H1 (cell line): Measurements from ENCODE around the gene KLF13. TPM values are rescaled to one million over a fixed set of nuclear protein-coding genes. Genes with fewer than 3 reads are reported as not detected.

Experiments
- CTCF ChIA-PET: fragments of 300-600 bp; sonication (Branson Sonifier 250); formaldehyde crosslinking; loops from one replicate; lab custom pipeline; 2021; ENCODE audit not compliant: partially characterized antibody; lab: Charles Lee
- POLR2A ChIA-PET: fragments of 300-600 bp; sonication (Branson Sonifier 250); formaldehyde crosslinking; loops from one replicate; lab custom pipeline; 2021; ENCODE audit warnings: inconsistent platforms; ENCODE audit not compliant: partially characterized antibody; lab: Charles Lee
- DNase-seq, 2 experiments: peaks; one replicate each; pipeline versions ENCODE4 v3.0.0 to v3.0.0-alpha.2; 2010 to 2022; ENCODE audit warnings: low spot score in 2 of 2, low read depth in 1 of 2, mixed read lengths in 1 of 2
- FAIRE-seq: peaks from 2 replicates; lab custom pipeline; 2011; peaks lifted over from hg19 to GRCh38; lab: Jason Lieb, UNC
- H2AFZ ChIP-seq: 2 replicates; pipeline ENCODE4 v1.8.1; 2012; ENCODE audit warnings: low read length, inconsistent platforms
- H2AK5ac ChIP-seq: 2 replicates; pipeline ENCODE4 v1.6.1; 2013; ENCODE audit warnings: low read depth, low read length
- H2BK120ac ChIP-seq: replicated peaks from 2 replicates; pipeline ENCODE3; 2013; ENCODE audit warnings: low read depth, low read length, inconsistent platforms
- H2BK12ac ChIP-seq: 2 replicates; pipeline ENCODE4 v1.6.1; 2013; ENCODE audit warnings: low read depth, low read length
- H2BK15ac ChIP-seq: 2 replicates; pipeline ENCODE4 v1.6.1; 2013; ENCODE audit warnings: low read length
- H2BK20ac ChIP-seq: 2 replicates; pipeline ENCODE4 v1.6.1; 2013; ENCODE audit warnings: low read length
- H2BK5ac ChIP-seq: 2 replicates; pipeline ENCODE4 v1.6.1; 2013; ENCODE audit warnings: low read depth, low read length
- H3K14ac ChIP-seq: 2 replicates; pipeline ENCODE4 v1.6.1; 2013; ENCODE audit warnings: inconsistent platforms; ENCODE audit not compliant: insufficient read length
- H3K18ac ChIP-seq: 2 replicates; pipeline ENCODE4 v1.6.1; 2013; ENCODE audit warnings: low read length; ENCODE audit errors: extremely low read depth
- H3K23ac ChIP-seq: 2 replicates; pipeline ENCODE4 v1.6.1; 2013; ENCODE audit warnings: inconsistent platforms; ENCODE audit not compliant: insufficient read length
- H3K23me2 ChIP-seq: 2 replicates; pipeline ENCODE4 v1.6.1; 2013; ENCODE audit warnings: low read depth, low read length
- H3K27ac ChIP-seq: 2 replicates; pipeline ENCODE4 v1.6.1; 2011; ENCODE audit warnings: low read depth, low read length, inconsistent platforms
- H3K27me3 ChIP-seq, 4 experiments: replicated peaks in 1 of 4; 1 replicate in 1 of 4; 2 replicates in 3 of 4; pipeline versions ENCODE4 v1.6.1 to v1.8.1; 2011 to 2013; ENCODE audit warnings: low read length in 3 of 4, mild to moderate bottlenecking in 3 of 4, inconsistent platforms in 2 of 4, mixed read lengths in 2 of 4, moderate library complexity in 1 of 4; ENCODE audit not compliant: control insufficient read depth in 3 of 4, insufficient read depth in 3 of 4; ENCODE audit errors: extremely low read depth in 1 of 4
- H3K36me3 ChIP-seq, 4 experiments: 2 replicates each; pipeline versions ENCODE4 v1.6.1 to v1.8.1; 2011 to 2013; ENCODE audit warnings: mild to moderate bottlenecking in 4 of 4, low read length in 3 of 4, moderate library complexity in 2 of 4, control low read depth in 1 of 4, inconsistent platforms in 1 of 4; ENCODE audit not compliant: insufficient read depth in 4 of 4, control insufficient read depth in 2 of 4
- H3K4ac ChIP-seq: replicated peaks from 2 replicates; pipeline ENCODE3; 2013; ENCODE audit warnings: low read length, low read depth, mixed read lengths, inconsistent platforms; ENCODE audit not compliant: insufficient read length
- H3K4me1 ChIP-seq, 4 experiments: replicated peaks in 1 of 4; 1 replicate in 1 of 4; 2 replicates in 3 of 4; pipeline versions ENCODE4 v1.6.1 to v1.8.1; 2011 to 2013; ENCODE audit warnings: low read length in 3 of 4, inconsistent platforms in 2 of 4, mixed read lengths in 1 of 4; ENCODE audit not compliant: insufficient read depth in 4 of 4, control insufficient read depth in 3 of 4
- H3K4me2 ChIP-seq, 2 experiments: 2 replicates each; pipeline versions ENCODE4 v1.6.1 to v1.8.1; 2011 to 2013; ENCODE audit warnings: low read depth in 2 of 2, low read length in 2 of 2, control low read depth in 1 of 2, inconsistent platforms in 1 of 2, mild to moderate bottlenecking in 1 of 2; ENCODE audit not compliant: insufficient read depth in 1 of 2
- H3K4me3 ChIP-seq, 4 experiments: fragments of 200-600, 300-600 bp in 1 of 4; sonication (generic), shearing (Covaris generic), sonication (Bioruptor Twin) in 1 of 4; 2 replicates each; pipeline versions ENCODE4 v1.5.1 to v1.8.1; 2011 to 2016; ENCODE audit warnings: low read length in 4 of 4, low read depth in 3 of 4, control low read depth in 2 of 4, inconsistent platforms in 2 of 4, mild to moderate bottlenecking in 2 of 4, mixed read lengths in 1 of 4, moderate library complexity in 1 of 4; ENCODE audit not compliant: insufficient read depth in 2 of 4; ENCODE audit errors: extremely low read depth in 1 of 4
- H3K56ac ChIP-seq: replicated peaks from 2 replicates; pipeline ENCODE3; 2013; ENCODE audit warnings: low read depth, mild to moderate bottlenecking, mixed read lengths, low read length, inconsistent platforms; ENCODE audit not compliant: insufficient read length
- H3K79me1 ChIP-seq: 2 replicates; pipeline ENCODE4 v1.6.1; 2013; ENCODE audit warnings: low read depth, low read length, control low read depth
- H3K79me2 ChIP-seq, 2 experiments: 2 replicates each; pipeline versions ENCODE4 v1.6.1 to v1.8.1; 2012 to 2013; ENCODE audit warnings: low read length in 2 of 2, mild to moderate bottlenecking in 2 of 2, inconsistent platforms in 1 of 2; ENCODE audit not compliant: insufficient read depth in 2 of 2, control insufficient read depth in 1 of 2
- H3K9ac ChIP-seq, 4 experiments: replicated peaks in 1 of 4; 1 replicate in 1 of 4; 2 replicates in 3 of 4; pipeline versions ENCODE4 v1.6.1 to v1.8.1; 2011 to 2013; ENCODE audit warnings: low read depth in 3 of 4, low read length in 3 of 4, control low read depth in 2 of 4, mild to moderate bottlenecking in 2 of 4, moderate library complexity in 2 of 4, inconsistent platforms in 1 of 4; ENCODE audit errors: extremely low read depth in 1 of 4
- H3K9me3 ChIP-seq, 2 experiments: 2 replicates each; pipeline versions ENCODE4 v1.6.1 to v1.8.1; 2012 to 2013; ENCODE audit warnings: mild to moderate bottlenecking in 2 of 2, moderate library complexity in 2 of 2, control low read depth in 1 of 2, inconsistent platforms in 1 of 2, low read depth in 1 of 2, low read length in 1 of 2, mixed read lengths in 1 of 2; ENCODE audit not compliant: insufficient read depth in 2 of 2
- H4K20me1 ChIP-seq, 2 experiments: replicated peaks in 1 of 2; 2 replicates each; pipeline versions ENCODE3 to v1.8.1; 2011 to 2013; ENCODE audit warnings: inconsistent platforms in 2 of 2, low read length in 2 of 2, mild to moderate bottlenecking in 1 of 2; ENCODE audit not compliant: insufficient read depth in 2 of 2, control insufficient read depth in 1 of 2
- H4K5ac ChIP-seq: 2 replicates; pipeline ENCODE4 v1.6.1; 2013; ENCODE audit warnings: low read length, low read depth, mixed read lengths, inconsistent platforms; ENCODE audit not compliant: insufficient read length
- H4K8ac ChIP-seq: 2 replicates; pipeline ENCODE4 v1.8.0; 2013; ENCODE audit warnings: mild to moderate bottlenecking, moderate library complexity, low read length, inconsistent platforms; ENCODE audit not compliant: insufficient read depth; ENCODE audit errors: extremely low read depth
- H4K91ac ChIP-seq: replicated peaks from 2 replicates; pipeline ENCODE3; 2013; ENCODE audit warnings: low read length, mixed read lengths, inconsistent platforms; ENCODE audit not compliant: insufficient read length
- BACH1 ChIP-seq: IDR thresholded peaks from 2 replicates; pipeline ENCODE4 v1.6.1; 2012; ENCODE audit warnings: low read length, improper control_type of control experiment
- GABPA ChIP-seq: IDR thresholded peaks from 2 replicates; pipeline ENCODE4 v1.6.1; 2011; ENCODE audit warnings: mild to moderate bottlenecking, low read length, moderate library complexity, borderline replicate concordance; ENCODE audit not compliant: insufficient read depth
- HDAC2 ChIP-seq, 2 experiments: fragments of 300-600 bp in 1 of 2; sonication (generic) in 1 of 2; IDR thresholded peaks; 2 replicates each; pipeline ENCODE4 v1.6.1; 2011 to 2012; ENCODE audit warnings: low read depth in 2 of 2, low read length in 2 of 2, mild to moderate bottlenecking in 2 of 2, moderate library complexity in 2 of 2, borderline replicate concordance in 1 of 2, inconsistent platforms in 1 of 2
- KDM4A ChIP-seq: IDR thresholded peaks from one replicate; pipeline ENCODE4 v1.7.1; 2012; ENCODE audit warnings: low read depth, mild to moderate bottlenecking, moderate library complexity, low read length, inconsistent platforms; ENCODE audit not compliant: severe bottlenecking
- MAFK ChIP-seq: IDR thresholded peaks from 2 replicates; pipeline ENCODE4 v1.6.1; 2012; ENCODE audit warnings: low read depth, mild to moderate bottlenecking, improper control_type of control experiment, low read length
- PHF8 ChIP-seq: fragments of 200-600 bp; sonication (generic); conservative IDR thresholded peaks from 2 replicates; pipeline ENCODE4 v1.7.1; 2012; ENCODE audit warnings: low read depth, mild to moderate bottlenecking, inconsistent platforms, low read length, moderate library complexity
- RXRA ChIP-seq: IDR thresholded peaks from 2 replicates; pipeline ENCODE4 v1.6.1; 2011; ENCODE audit warnings: low read depth, mild to moderate bottlenecking, low read length, moderate library complexity; ENCODE audit not compliant: insufficient read depth
- SRF ChIP-seq: IDR thresholded peaks from 2 replicates; pipeline ENCODE4 v1.6.1; 2011; ENCODE audit warnings: mild to moderate bottlenecking, low read depth, low read length, moderate library complexity
- SUZ12 ChIP-seq: fragments of 200-600 bp; sonication (generic); IDR thresholded peaks from 2 replicates; pipeline ENCODE4 v1.6.1; 2012; ENCODE audit warnings: mild to moderate bottlenecking, inconsistent platforms, low read length, moderate library complexity, mixed read lengths
- TAF1 ChIP-seq: IDR thresholded peaks from 2 replicates; pipeline ENCODE4 v1.6.1; 2011; ENCODE audit warnings: mild to moderate bottlenecking, low read depth, low read length
- TCF12 ChIP-seq: IDR thresholded peaks from 2 replicates; pipeline ENCODE4 v1.6.1; 2011; ENCODE audit warnings: low read depth, mild to moderate bottlenecking, low read length
- WGBS, 2 experiments: shearing (Covaris generic) in 1 of 2; methylation state at CpG; one replicate each; pipeline versions ENCODE4 v1.1.6 to v1.1.7; 2013 to 2015; ENCODE audit warnings: low lambda C conversion rate in 2 of 2, mixed read lengths in 2 of 2, inconsistent platforms in 1 of 2, low coverage in 1 of 2, missing lambda C conversion rate in 1 of 2; ENCODE audit not compliant: insufficient replicate concordance in 2 of 2, insufficient coverage in 1 of 2, insufficient read length in 1 of 2; ENCODE audit errors: extremely low coverage in 1 of 2, missing lambda C conversion rate in 1 of 2; 5-methylcytosine and 5-hydroxymethylcytosine counted together
- polyA plus RNA-seq, 7 experiments: library from polyadenylated mRNA; depleted of rRNA in 3 of 7; stranded (reverse) in 5 of 7; unstranded in 2 of 7; fragments of >200 nt in 5 of 7; fragments of 200-250 nt in 2 of 7; gene quantifications; 1 replicate in 5 of 7; 2 replicates in 1 of 7; 4 replicates in 1 of 7; pipeline versions ENCODE4 v1.2.1 to v1.2.3, GENCODE V29; 2011 to 2013; ENCODE audit warnings: missing spikeins in 2 of 7, mixed read lengths in 2 of 7
- total RNA-seq: library from RNA; stranded (reverse); fragmentation: NEBNext Ultra II Directional; extraction: Animal tissue kit (Norgen Biotek cat#: 25700); gene quantifications from 2 replicates; pipeline ENCODE4 v1.2.1, GENCODE V29; 2021
- TF ChIP-seq, protein P1 (sequence below): IDR thresholded peaks from 2 replicates; pipeline ENCODE4 v1.6.1; 2012; ENCODE audit warnings: low read length, inconsistent platforms

KLF13 gene
- total and polyA plus RNA-seq, 2 of the 8 experiments (the other 6 are each of a cell fraction or from before 2014, with no cell fraction given), result 18.3 to 33.4 TPM

DNA sequence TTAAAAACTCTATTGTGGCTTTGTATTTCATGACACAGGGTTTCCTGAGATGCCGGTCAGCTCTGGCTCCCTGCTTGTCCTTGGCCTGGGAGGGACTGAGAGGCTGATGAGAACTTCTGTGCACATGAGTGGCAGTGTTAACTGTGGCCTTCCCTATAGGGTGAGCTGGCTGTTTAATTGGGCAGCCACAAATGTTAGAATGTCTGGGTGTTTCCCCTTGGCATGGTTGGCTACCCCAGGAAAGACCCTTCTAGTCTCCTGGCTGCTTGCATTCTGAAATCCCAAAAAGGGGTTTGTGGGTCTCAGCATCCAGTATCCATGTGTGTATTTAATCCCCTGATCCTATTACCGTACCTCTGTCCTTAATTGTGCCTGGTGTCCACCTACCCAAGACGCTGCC is 3.0 kb upstream of the KLF13 start:
- TF ChIP-seq MAFK (no peak), BACH1 (no peak), SUZ12 (no peak), HDAC2 (IDR thresholded peaks at IDR 0.05; ENCODE audit: borderline replicate concordance in 1 of 2, low read depth in 2 of 2, low read length in 2 of 2) (no peak), TCF12 (no peak), GABPA (no peak), TAF1 (no peak), RXRA (no peak), PHF8 (no peak), KDM4A (no peak), SRF (no peak)
- TF ChIP-seq, protein P1, sequence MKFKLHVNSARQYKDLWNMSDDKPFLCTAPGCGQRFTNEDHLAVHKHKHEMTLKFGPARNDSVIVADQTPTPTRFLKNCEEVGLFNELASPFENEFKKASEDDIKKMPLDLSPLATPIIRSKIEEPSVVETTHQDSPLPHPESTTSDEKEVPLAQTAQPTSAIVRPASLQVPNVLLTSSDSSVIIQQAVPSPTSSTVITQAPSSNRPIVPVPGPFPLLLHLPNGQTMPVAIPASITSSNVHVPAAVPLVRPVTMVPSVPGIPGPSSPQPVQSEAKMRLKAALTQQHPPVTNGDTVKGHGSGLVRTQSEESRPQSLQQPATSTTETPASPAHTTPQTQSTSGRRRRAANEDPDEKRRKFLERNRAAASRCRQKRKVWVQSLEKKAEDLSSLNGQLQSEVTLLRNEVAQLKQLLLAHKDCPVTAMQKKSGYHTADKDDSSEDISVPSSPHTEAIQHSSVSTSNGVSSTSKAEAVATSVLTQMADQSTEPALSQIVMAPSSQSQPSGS, result no peak
- TF ChIP-seq, all 59 proteins: peak for 0
- no peak overlapping the region for H3K9ac ChIP-seq

More for the DNA sequence above, 3.0 kb upstream of the KLF13 start:
- Histone ChIP-seq H3K56ac (no peak overlapping the region), H2BK12ac (no peak overlapping the region), H4K91ac (no peak overlapping the region), H3K4ac (no peak overlapping the region), H3K79me2 (no peaks in the 10 kb centered on the region), H2BK120ac (no peak overlapping the region), H2BK5ac (no peak overlapping the region), H2AK5ac (no peak overlapping the region), H3K4me3 (no peak overlapping the region), H4K8ac (no peak overlapping the region), H4K20me1 (no peaks in the 10 kb centered on the region), H3K4me1 (peaks cover 3 to 12% (median 6%) of the 10 kb centered on the region in 4 experiments; a peak in 6 of 7 replicates), H3K23me2 (peaks cover 10% of the 10 kb centered on the region; the same call in 1 of the 2 replicates), H3K14ac (no peak overlapping the region), H2BK20ac (no peak overlapping the region), H3K23ac (no peak overlapping the region), H3K27me3 (peaks cover 0 to 7% (median 3%) of the 10 kb centered on the region in 4 experiments; a peak in 3 of 7 replicates), H3K79me1 (peaks cover 2% of the 10 kb centered on the region; the same call in 1 of the 2 replicates), H3K9me3 (peaks cover 3 to 4% of the 10 kb centered on the region in 2 experiments; a peak in 1 of 4 replicates), H4K5ac (no peak overlapping the region), H3K36me3 (no peaks in the 10 kb centered on the region), H3K4me2 (no peak overlapping the region), H2BK15ac (no peak overlapping the region), H3K18ac (no peak overlapping the region), H3K27ac (no peak overlapping the region), H2AFZ (no peak overlapping the region)
- DNase-seq (no peak), FAIRE-seq (no peak)
- CTCF ChIA-PET, result interaction anchor here (0.6 to 3.3 kb wide), 6 partner anchors 11 to 165 kb away, joined by 3 to 10 read pairs (median 4); no protein-coding TSS in a partner anchor
- 83% methylated on average over 3 of the region's 3 CpGs; no CpG with 5 or more reads in 1 of the 2 experiments for WGBS, 2 experiments
- POLR2A ChIA-PET, result no interaction called here
